GM23338 (cell line): ENCODE data around the gene AGRN. TPM values are rescaled to one million over a fixed set of nuclear protein-coding genes. Genes with fewer than 3 reads are reported as not detected.

Experiments
- ATAC-seq: fragments of 200-7000 bp; cut with Tn5 transposase; 3 replicates; pipeline ENCODE4 v1.9.1; 2020
- DNase-seq: peaks from one replicate; pipeline ENCODE4 v3.0.0-alpha.2; 2015; ENCODE audit warnings: low spot score
- H2AFZ ChIP-seq: fragments of 200-600 bp; sonication (generic); 2 replicates; pipeline ENCODE4 v1.8.0; 2016; ENCODE audit warnings: antibody characterized with exemption, mild to moderate bottlenecking, moderate library complexity
- H3F3A ChIP-seq: fragments of 200-600 bp; sonication (generic); replicated peaks from 2 replicates; pipeline ENCODE4 v1.8.0; 2017; ENCODE audit warnings: antibody characterized with exemption, mixed run types, low read depth
- H3K27ac ChIP-seq: fragments of 200-600 bp; sonication (generic); 2 replicates; pipeline ENCODE4 v1.6.1; 2016; ENCODE audit warnings: low read depth
- H3K27me3 ChIP-seq: fragments of 200-600 bp; sonication (generic); 2 replicates; pipeline ENCODE4 v1.8.0; 2016; ENCODE audit warnings: mild to moderate bottlenecking, mixed run types, moderate library complexity; ENCODE audit not compliant: insufficient read depth
- H3K36me3 ChIP-seq: fragments of 200-600 bp; sonication (generic); 2 replicates; pipeline ENCODE4 v1.8.0; 2016; ENCODE audit warnings: mild to moderate bottlenecking; ENCODE audit not compliant: insufficient read depth
- H3K4me1 ChIP-seq: fragments of 200-600 bp; sonication (generic); 2 replicates; pipeline ENCODE4 v1.8.0; 2016; ENCODE audit warnings: mild to moderate bottlenecking, moderate library complexity; ENCODE audit not compliant: insufficient read depth
- H3K4me2 ChIP-seq: fragments of 200-600 bp; sonication (generic); 2 replicates; pipeline ENCODE4 v1.7.1; 2017; ENCODE audit warnings: mixed run types
- H3K4me3 ChIP-seq: fragments of 200-600 bp; sonication (generic); 2 replicates; pipeline ENCODE4 v1.6.1; 2016; ENCODE audit warnings: mixed run types
- H3K79me2 ChIP-seq: fragments of 200-600 bp; sonication (generic); replicated peaks from 2 replicates; pipeline ENCODE4 v1.8.0; 2017; ENCODE audit warnings: mild to moderate bottlenecking; ENCODE audit not compliant: insufficient read depth
- H3K9me2 ChIP-seq: fragments of 200-600 bp; sonication (generic); 2 replicates; pipeline ENCODE4 v1.8.0; 2017; ENCODE audit not compliant: insufficient read depth
- H4K20me1 ChIP-seq: fragments of 200-600 bp; sonication (generic); replicated peaks from 2 replicates; pipeline ENCODE4 v1.8.0; 2017; ENCODE audit warnings: mild to moderate bottlenecking; ENCODE audit not compliant: insufficient read depth
- H3K27ac Mint-ChIP-seq: 2 replicates; pipeline ENCODE4 v1.8.0; 2020; ENCODE audit warnings: inconsistent platforms, mild to moderate bottlenecking, moderate library complexity, mixed read lengths
- H3K27me3 Mint-ChIP-seq: 3 replicates; pipeline ENCODE4 v1.8.0; 2022; ENCODE audit warnings: low read depth, mild to moderate bottlenecking, moderate library complexity, mixed read lengths, inconsistent platforms; ENCODE audit not compliant: insufficient read depth, poor library complexity
- H3K36me3 Mint-ChIP-seq: 3 replicates; pipeline ENCODE4 v1.8.0; 2021; ENCODE audit warnings: low read depth, mild to moderate bottlenecking, inconsistent platforms, moderate library complexity, mixed read lengths
- H3K4me1 Mint-ChIP-seq: 3 replicates; pipeline ENCODE4 v1.8.0; 2020; ENCODE audit warnings: mild to moderate bottlenecking, inconsistent platforms, mixed read lengths
- H3K4me3 Mint-ChIP-seq: 3 replicates; pipeline ENCODE4 v1.8.0; 2021; ENCODE audit warnings: moderate library complexity, mild to moderate bottlenecking, inconsistent platforms, mixed read lengths
- H3K9me3 Mint-ChIP-seq: 3 replicates; pipeline ENCODE4 v1.8.0; 2020; ENCODE audit warnings: moderate library complexity, mild to moderate bottlenecking, inconsistent platforms, mixed read lengths
- CREB1 ChIP-seq: fragments of 250-450 bp; sonication (Bioruptor Pico); IDR thresholded peaks from 2 replicates; pipeline ENCODE4 v1.5.0; 2020; ENCODE audit warnings: low read depth, mild to moderate bottlenecking, moderate library complexity
- EZH2 ChIP-seq: fragments of 200-600 bp; sonication (generic); IDR thresholded peaks from one replicate; pipeline ENCODE4 v1.8.0; 2017; ENCODE audit warnings: antibody characterized with exemption, mild to moderate bottlenecking, low read depth; ENCODE audit not compliant: unreplicated experiment
- NANOG ChIP-seq: IDR thresholded peaks from 2 replicates; pipeline ENCODE4 v1.6.1; 2016; ENCODE audit warnings: antibody characterized with exemption, borderline replicate concordance
- STAT1 ChIP-seq: IDR thresholded peaks from one replicate; pipeline ENCODE4 v1.6.1; 2016; ENCODE audit warnings: antibody characterized with exemption; ENCODE audit not compliant: unreplicated experiment
- polyA plus RNA-seq: library from polyadenylated mRNA; unstranded; fragments of >200 nt; fragmentation: Nextera tagmentation; extraction: Ambion mirVana; gene quantifications from 2 replicates; pipeline ENCODE4 v1.2.1, GENCODE V29; 2016
- total RNA-seq: library from RNA; depleted of rRNA; stranded (reverse); fragments of >200 nt; shearing (Covaris generic); gene quantifications from 2 replicates; pipeline ENCODE4 v1.2.3, GENCODE V29; 2014
- TF ChIP-seq, protein P1 (sequence below): IDR thresholded peaks from one replicate; pipeline ENCODE4 v1.6.1; 2018; ENCODE audit warnings: antibody characterized with exemption; ENCODE audit not compliant: unreplicated experiment
- TF ChIP-seq, protein P2 (sequence below), 2 experiments: fragments of 200-600 bp in 1 of 2; sonication (generic) in 1 of 2; conservative IDR thresholded peaks; 2 replicates each; pipeline versions ENCODE4 v1.5.1 to v1.6.1; 2016 to 2017; ENCODE audit warnings: antibody characterized with exemption in 2 of 2, low read depth in 2 of 2, mild to moderate bottlenecking in 2 of 2, moderate library complexity in 1 of 2
- TF ChIP-seq, protein P3 (sequence below): IDR thresholded peaks from 2 replicates; pipeline ENCODE4 v1.6.1; 2016; ENCODE audit warnings: antibody characterized with exemption

Gene AGRN
- total and polyA plus RNA-seq, 2 experiments from 2014 or later = 12.3 to 185 TPM

DNA sequence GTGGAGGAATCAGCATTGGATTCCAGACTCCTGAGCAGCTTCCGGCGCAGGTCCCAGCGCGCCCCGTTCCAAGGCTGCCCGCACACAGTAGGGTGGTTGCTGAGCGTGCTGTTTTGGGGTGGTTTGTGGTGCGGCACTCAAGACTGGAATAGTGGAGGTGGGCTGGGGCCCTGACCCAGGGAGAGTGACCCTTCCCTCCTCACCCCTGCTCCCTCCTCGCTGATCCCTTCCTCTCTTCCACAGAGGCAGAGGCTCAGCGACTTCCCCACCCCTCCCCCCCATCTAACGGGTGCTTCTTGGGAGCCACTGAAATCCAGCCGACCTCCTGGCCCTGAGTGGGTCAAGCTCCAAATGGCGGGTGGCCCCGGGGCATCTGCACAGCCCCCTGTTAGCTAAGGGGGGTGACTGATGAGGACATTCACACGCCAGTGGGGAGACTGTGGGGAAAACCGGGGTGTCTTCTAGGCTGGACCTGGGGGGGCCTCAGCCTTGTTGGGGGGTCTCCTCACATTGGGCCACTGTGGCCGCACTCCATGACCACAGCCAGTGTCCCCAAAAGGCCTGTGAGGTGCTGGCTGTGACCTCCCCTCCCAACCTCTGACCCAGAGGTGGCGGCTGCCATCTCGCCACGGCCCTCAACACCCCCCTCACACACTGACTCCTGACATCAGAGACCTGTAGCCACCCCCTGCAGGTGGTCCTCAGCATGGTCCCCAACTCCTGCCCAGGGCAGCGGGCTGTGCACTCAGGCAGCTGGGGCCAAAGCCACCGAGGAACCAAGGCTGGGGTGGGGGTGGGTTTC lies 16.1 kb upstream of the AGRN start:
- Histone ChIP-seq H3K4me3 (no peak overlapping the region), H3F3A (peaks cover 4% of the 10 kb centered on the region; the same call in 1 of the 2 replicates), H3K9me2 (no peaks in the 10 kb centered on the region), H3K27ac (no peak overlapping the region), H3K27me3 (peaks cover 73% of the 10 kb centered on the region), H3K79me2 (no peaks in the 10 kb centered on the region), H2AFZ (no peak overlapping the region), H3K4me1 (peaks cover 8% of the 10 kb centered on the region; the same call in 1 of the 2 replicates), H3K36me3 (no peaks in the 10 kb centered on the region), H4K20me1 (no peaks in the 10 kb centered on the region; the same call in 1 of the 2 replicates), H3K4me2 (no peak overlapping the region)
- H3K4me1 Mint-ChIP-seq = peaks cover 18% of the 10 kb centered on the region
- peaks cover 58% of the 10 kb centered on the region for H3K27me3 Mint-ChIP-seq
- TF ChIP-seq, protein P1, sequence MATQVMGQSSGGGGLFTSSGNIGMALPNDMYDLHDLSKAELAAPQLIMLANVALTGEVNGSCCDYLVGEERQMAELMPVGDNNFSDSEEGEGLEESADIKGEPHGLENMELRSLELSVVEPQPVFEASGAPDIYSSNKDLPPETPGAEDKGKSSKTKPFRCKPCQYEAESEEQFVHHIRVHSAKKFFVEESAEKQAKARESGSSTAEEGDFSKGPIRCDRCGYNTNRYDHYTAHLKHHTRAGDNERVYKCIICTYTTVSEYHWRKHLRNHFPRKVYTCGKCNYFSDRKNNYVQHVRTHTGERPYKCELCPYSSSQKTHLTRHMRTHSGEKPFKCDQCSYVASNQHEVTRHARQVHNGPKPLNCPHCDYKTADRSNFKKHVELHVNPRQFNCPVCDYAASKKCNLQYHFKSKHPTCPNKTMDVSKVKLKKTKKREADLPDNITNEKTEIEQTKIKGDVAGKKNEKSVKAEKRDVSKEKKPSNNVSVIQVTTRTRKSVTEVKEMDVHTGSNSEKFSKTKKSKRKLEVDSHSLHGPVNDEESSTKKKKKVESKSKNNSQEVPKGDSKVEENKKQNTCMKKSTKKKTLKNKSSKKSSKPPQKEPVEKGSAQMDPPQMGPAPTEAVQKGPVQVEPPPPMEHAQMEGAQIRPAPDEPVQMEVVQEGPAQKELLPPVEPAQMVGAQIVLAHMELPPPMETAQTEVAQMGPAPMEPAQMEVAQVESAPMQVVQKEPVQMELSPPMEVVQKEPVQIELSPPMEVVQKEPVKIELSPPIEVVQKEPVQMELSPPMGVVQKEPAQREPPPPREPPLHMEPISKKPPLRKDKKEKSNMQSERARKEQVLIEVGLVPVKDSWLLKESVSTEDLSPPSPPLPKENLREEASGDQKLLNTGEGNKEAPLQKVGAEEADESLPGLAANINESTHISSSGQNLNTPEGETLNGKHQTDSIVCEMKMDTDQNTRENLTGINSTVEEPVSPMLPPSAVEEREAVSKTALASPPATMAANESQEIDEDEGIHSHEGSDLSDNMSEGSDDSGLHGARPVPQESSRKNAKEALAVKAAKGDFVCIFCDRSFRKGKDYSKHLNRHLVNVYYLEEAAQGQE = no peak
- TF ChIP-seq, protein P2, sequence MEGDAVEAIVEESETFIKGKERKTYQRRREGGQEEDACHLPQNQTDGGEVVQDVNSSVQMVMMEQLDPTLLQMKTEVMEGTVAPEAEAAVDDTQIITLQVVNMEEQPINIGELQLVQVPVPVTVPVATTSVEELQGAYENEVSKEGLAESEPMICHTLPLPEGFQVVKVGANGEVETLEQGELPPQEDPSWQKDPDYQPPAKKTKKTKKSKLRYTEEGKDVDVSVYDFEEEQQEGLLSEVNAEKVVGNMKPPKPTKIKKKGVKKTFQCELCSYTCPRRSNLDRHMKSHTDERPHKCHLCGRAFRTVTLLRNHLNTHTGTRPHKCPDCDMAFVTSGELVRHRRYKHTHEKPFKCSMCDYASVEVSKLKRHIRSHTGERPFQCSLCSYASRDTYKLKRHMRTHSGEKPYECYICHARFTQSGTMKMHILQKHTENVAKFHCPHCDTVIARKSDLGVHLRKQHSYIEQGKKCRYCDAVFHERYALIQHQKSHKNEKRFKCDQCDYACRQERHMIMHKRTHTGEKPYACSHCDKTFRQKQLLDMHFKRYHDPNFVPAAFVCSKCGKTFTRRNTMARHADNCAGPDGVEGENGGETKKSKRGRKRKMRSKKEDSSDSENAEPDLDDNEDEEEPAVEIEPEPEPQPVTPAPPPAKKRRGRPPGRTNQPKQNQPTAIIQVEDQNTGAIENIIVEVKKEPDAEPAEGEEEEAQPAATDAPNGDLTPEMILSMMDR (conservative IDR thresholded peaks at IDR 0.05; ENCODE audit: low read depth in 2 of 2) = no peak
- TF ChIP-seq, protein P3, sequence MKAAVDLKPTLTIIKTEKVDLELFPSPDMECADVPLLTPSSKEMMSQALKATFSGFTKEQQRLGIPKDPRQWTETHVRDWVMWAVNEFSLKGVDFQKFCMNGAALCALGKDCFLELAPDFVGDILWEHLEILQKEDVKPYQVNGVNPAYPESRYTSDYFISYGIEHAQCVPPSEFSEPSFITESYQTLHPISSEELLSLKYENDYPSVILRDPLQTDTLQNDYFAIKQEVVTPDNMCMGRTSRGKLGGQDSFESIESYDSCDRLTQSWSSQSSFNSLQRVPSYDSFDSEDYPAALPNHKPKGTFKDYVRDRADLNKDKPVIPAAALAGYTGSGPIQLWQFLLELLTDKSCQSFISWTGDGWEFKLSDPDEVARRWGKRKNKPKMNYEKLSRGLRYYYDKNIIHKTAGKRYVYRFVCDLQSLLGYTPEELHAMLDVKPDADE = no peak
- TF ChIP-seq STAT1 (no peak), EZH2 (no peak), NANOG (no peak)
- H3K4me3 Mint-ChIP-seq = no peak overlapping the region
- ATAC-seq = no peak
- H3K9me3 Mint-ChIP-seq = peaks cover 2% of the 10 kb centered on the region; the same call in 1 of the 3 replicates
- no peak overlapping the region for H3K27ac Mint-ChIP-seq
- H3K36me3 Mint-ChIP-seq = no peaks in the 10 kb centered on the region; the same call in 2 of the 3 replicates
- DNase-seq = no peak

DNA sequence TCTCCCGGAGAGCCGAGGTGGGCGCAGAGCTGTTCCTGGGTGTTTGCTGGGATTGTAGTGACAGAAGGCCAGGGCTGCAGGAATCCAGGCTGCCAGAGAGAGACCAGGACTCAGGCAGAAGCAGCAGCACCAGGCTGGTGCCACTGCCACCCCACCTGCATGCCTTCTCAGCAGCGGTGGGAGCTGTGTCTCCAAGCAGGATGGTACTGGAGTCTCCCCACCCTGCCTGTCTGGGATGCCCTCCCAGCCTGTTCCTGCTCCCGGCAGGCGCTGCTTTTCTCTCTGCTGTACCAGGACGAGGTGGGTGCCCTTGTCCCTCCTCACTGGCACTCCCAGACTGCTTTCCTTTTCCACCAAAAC lies 15.5 kb upstream of the AGRN start:
- Histone ChIP-seq H4K20me1 (no peaks in the 10 kb centered on the region; the same call in 1 of the 2 replicates), H3F3A (peaks cover 4% of the 10 kb centered on the region; the same call in 1 of the 2 replicates), H3K79me2 (no peaks in the 10 kb centered on the region), H3K9me2 (no peaks in the 10 kb centered on the region), H3K27ac (no peak overlapping the region), H3K4me2 (no peak overlapping the region), H3K27me3 (peaks cover 73% of the 10 kb centered on the region), H2AFZ (no peak overlapping the region), H3K4me3 (no peak overlapping the region), H3K4me1 (peaks cover 8% of the 10 kb centered on the region; the same call in 1 of the 2 replicates), H3K36me3 (no peaks in the 10 kb centered on the region)
- peaks cover 2% of the 10 kb centered on the region; the same call in 1 of the 3 replicates for H3K9me3 Mint-ChIP-seq
- H3K4me3 Mint-ChIP-seq = peak overlapping the region; percentile 19; the same call in 1 of the 3 replicates
- ATAC-seq = no peak
- H3K36me3 Mint-ChIP-seq = no peaks in the 10 kb centered on the region; the same call in 2 of the 3 replicates
- peaks cover 59% of the 10 kb centered on the region for H3K27me3 Mint-ChIP-seq
- no peak overlapping the region for H3K27ac Mint-ChIP-seq
- H3K4me1 Mint-ChIP-seq = peaks cover 18% of the 10 kb centered on the region
- DNase-seq = no peak
- TF ChIP-seq, protein P1 = no peak
- TF ChIP-seq CREB1 (CRISPR knock-in tag) = no peak
